Suprapubic skin (tissue), 3 donors: ENCODE measurements around the gene PHTF2.

Source experiments
- CTCF ChIP-seq, 2 donors: fragments of 200-600 bp in 1 of 2; fragments of 450-650 bp in 1 of 2; sonication (generic) in 1 of 2; IDR thresholded peaks; one replicate each; pipeline ENCODE4 v1.5.1; 2016 to 2019; ENCODE audit warnings: antibody characterized with exemption in 2 of 2, mild to moderate bottlenecking in 1 of 2, moderate library complexity in 1 of 2
- POLR2A ChIP-seq, 2 donors: fragments of 450-650 bp; IDR thresholded peaks; one replicate each; pipeline ENCODE4 v1.6.1; 2017; ENCODE audit warnings: antibody characterized with exemption in 2 of 2, mild to moderate bottlenecking in 2 of 2, moderate library complexity in 2 of 2

- no peak for TF ChIP-seq CTCF (IDR thresholded peaks at IDR 0.05)
- no peak for TF ChIP-seq POLR2A (IDR thresholded peaks at IDR 0.05)
Measured at GRCh38 chr7:77960336-77960735, 161.8 kb downstream of the PHTF2 start.
